Endothelial cell of umbilical vein (primary cell): ENCODE measurements around the gene RGS7. TPM values are rescaled to one million over a fixed set of nuclear protein-coding genes. Genes with fewer than 3 reads are reported as not detected.

Source experiments
- BruUV-seq: library from RNA; stranded (reverse); fragments of 400-500 nt; replicated peaks from 2 replicates; lab custom pipeline; 2021; lab: Mats Ljungman, UMichigan
- CTCF ChIA-PET: fragments of 300-600, 350-600 bp; sonication (Branson Sonifier 250); formaldehyde crosslinking; loops from one replicate; lab custom pipeline; 2021; ENCODE audit warnings: antibody characterized with exemption, inconsistent platforms; lab: Charles Lee
- POLR2A ChIA-PET: fragments of 300-600, 350-600 bp; sonication (Branson Sonifier 250); formaldehyde crosslinking; loops from one replicate; lab custom pipeline; 2021; ENCODE audit warnings: antibody characterized with exemption, inconsistent platforms; lab: Charles Lee
- DNase-seq: peaks from one replicate; pipeline ENCODE4 v3.0.0-alpha.2; 2011; ENCODE audit warnings: low read depth, low spot score
- FAIRE-seq: peaks from 2 replicates; lab custom pipeline; 2011; peaks lifted over from hg19 to GRCh38; lab: Jason Lieb, UNC
- H2AFZ ChIP-seq: 2 replicates; pipeline ENCODE4 v1.6.0; 2012; ENCODE audit warnings: low read depth, low read length, control low read depth, inconsistent platforms
- H3K27ac ChIP-seq: 2 replicates; pipeline ENCODE4 v1.5.1; 2011; ENCODE audit warnings: low read depth, mild to moderate bottlenecking, control low read depth, low read length, moderate library complexity; ENCODE audit not compliant: insufficient read depth
- H3K27me3 ChIP-seq, 2 experiments: 2 replicates each; pipeline versions ENCODE4 v1.6.0 to v1.6.1; 2011; ENCODE audit warnings: low read length in 2 of 2, mixed read lengths in 1 of 2; ENCODE audit not compliant: control insufficient read depth in 2 of 2, insufficient read depth in 2 of 2
- H3K36me3 ChIP-seq, 2 experiments: 2 replicates in 1 of 2; 3 replicates in 1 of 2; pipeline ENCODE4 v1.5.1; 2011; ENCODE audit warnings: low read length in 2 of 2, mild to moderate bottlenecking in 1 of 2, moderate library complexity in 1 of 2; ENCODE audit not compliant: control insufficient read depth in 2 of 2, insufficient read depth in 2 of 2; ENCODE audit errors: extremely low read depth in 1 of 2
- H3K4me1 ChIP-seq: 3 replicates; pipeline ENCODE4 v1.5.1; 2011; ENCODE audit warnings: mild to moderate bottlenecking, low read length; ENCODE audit not compliant: control insufficient read depth, insufficient read depth; ENCODE audit errors: extremely low read depth
- H3K4me2 ChIP-seq: 2 replicates; pipeline ENCODE4 v1.6.1; 2011; ENCODE audit warnings: low read length, control low read depth, mixed read lengths; ENCODE audit not compliant: insufficient read depth
- H3K4me3 ChIP-seq, 3 experiments: fragments of 200-600 bp in 1 of 3; sonication (generic), shearing (Covaris generic) in 1 of 3; replicated peaks in 1 of 3; 2 replicates each; pipeline ENCODE4 v1.5.1; 2011 to 2016; ENCODE audit warnings: control low read depth in 3 of 3, low read length in 3 of 3, mild to moderate bottlenecking in 2 of 3, inconsistent platforms in 1 of 3, low read depth in 1 of 3, moderate library complexity in 1 of 3; ENCODE audit not compliant: insufficient read depth in 1 of 3
- H3K79me2 ChIP-seq: 2 replicates; pipeline ENCODE4 v1.6.0; 2012; ENCODE audit warnings: low read length, inconsistent platforms; ENCODE audit not compliant: control insufficient read depth, insufficient read depth
- H3K9ac ChIP-seq: replicated peaks from 2 replicates; pipeline ENCODE3; 2011; ENCODE audit warnings: low read length, control low read depth; ENCODE audit not compliant: insufficient read depth; ENCODE audit errors: extremely low read depth
- H3K9me1 ChIP-seq: replicated peaks from 3 replicates; pipeline ENCODE4 v1.6.0; 2011; ENCODE audit warnings: mild to moderate bottlenecking, low read length; ENCODE audit not compliant: control insufficient read depth, insufficient read depth; ENCODE audit errors: extremely low read depth
- H3K9me3 ChIP-seq: replicated peaks from 2 replicates; pipeline ENCODE4 v1.5.1; 2012; ENCODE audit warnings: low read length, inconsistent platforms; ENCODE audit not compliant: control insufficient read depth, insufficient read depth
- H4K20me1 ChIP-seq: replicated peaks from 2 replicates; pipeline ENCODE3; 2011; ENCODE audit warnings: mild to moderate bottlenecking, low read length; ENCODE audit not compliant: control insufficient read depth, insufficient read depth; ENCODE audit errors: extremely low read depth
- EZH2 ChIP-seq: IDR thresholded peaks from 2 replicates; pipeline ENCODE4 v1.6.1; 2012; ENCODE audit warnings: borderline replicate concordance, low read depth, mild to moderate bottlenecking, moderate library complexity, low read length, inconsistent platforms; ENCODE audit not compliant: severe bottlenecking
- FOS ChIP-seq: IDR thresholded peaks from 2 replicates; pipeline ENCODE4 v1.6.1; 2011; ENCODE audit warnings: mild to moderate bottlenecking, low read length, moderate library complexity, borderline replicate concordance; ENCODE audit not compliant: insufficient read depth
- GATA2 ChIP-seq: IDR thresholded peaks from 2 replicates; pipeline ENCODE4 v1.7.0; 2011; ENCODE audit warnings: low read depth, mild to moderate bottlenecking, moderate library complexity, mixed read lengths, low read length; ENCODE audit not compliant: insufficient read length, insufficient read depth
- JUN ChIP-seq: IDR thresholded peaks from 2 replicates; pipeline ENCODE4 v1.6.1; 2011; ENCODE audit warnings: borderline replicate concordance, low read depth; ENCODE audit not compliant: insufficient read length, insufficient read depth
- MYC ChIP-seq: IDR thresholded peaks from one replicate; pipeline ENCODE4 v1.6.1; 2011; ENCODE audit warnings: mild to moderate bottlenecking, low read depth, low read length
- POLR2A ChIP-seq: IDR thresholded peaks from 2 replicates; pipeline ENCODE4 v1.6.1; 2012; ENCODE audit warnings: low read depth, mild to moderate bottlenecking, control low read depth, low read length
- POLR2AphosphoS5 ChIP-seq: IDR thresholded peaks from 2 replicates; pipeline ENCODE4 v1.6.1; 2012; ENCODE audit warnings: low read depth, mild to moderate bottlenecking, control low read depth, low read length, moderate library complexity; ENCODE audit not compliant: insufficient read depth
- dilution Hi-C: fragments of 300-500 bp; cut with MboI; formaldehyde crosslinking; loops from one replicate; pipeline ENCODE4 v1.15.0; 2019; ENCODE audit warnings: low sequenced_read_pairs; ENCODE audit not compliant: extremely low pct_ligation_motif_present
- intact Hi-C: fragments of 100-400 bp; cut with micrococcal nuclease; formaldehyde crosslinking; loops from one replicate; pipeline ENCODE4 v1.10.0; 2022
- polyA plus RNA-seq, 4 experiments: library from polyadenylated mRNA; depleted of rRNA in 3 of 4; stranded (reverse) in 3 of 4; unstranded in 1 of 4; fragments of >200 nt; gene quantifications; 2 replicates each; pipeline versions ENCODE4 v1.2.1 to v1.2.3, GENCODE V29; 2011 to 2012; ENCODE audit warnings: missing spikeins in 1 of 4
- total RNA-seq: library from RNA; stranded (reverse); gene quantifications from 2 replicates; pipeline ENCODE4 v1.2.3, GENCODE V29; 2021
- TF ChIP-seq, protein P1 (sequence below): IDR thresholded peaks from 2 replicates; pipeline ENCODE4 v1.6.1; 2011; ENCODE audit not compliant: insufficient read depth, insufficient read length
- TF ChIP-seq, protein P2 (sequence below), 2 donors: IDR thresholded peaks; 1 replicate in 1 of 2; 2 replicates in 1 of 2; pipeline ENCODE4 v1.5.1; 2011; ENCODE audit warnings: low read length in 2 of 2, mild to moderate bottlenecking in 2 of 2, moderate library complexity in 2 of 2, control low read depth in 1 of 2, inconsistent platforms in 1 of 2, low read depth in 1 of 2; ENCODE audit not compliant: insufficient read depth in 1 of 2; ENCODE audit errors: extremely low read depth in 1 of 2

The RGS7 gene
- total and polyA plus RNA-seq, 2 donors (not counting 3 experiments of a cell fraction or from before 2014, with no cell fraction given) = 0.43 to 0.44 TPM

DNA sequence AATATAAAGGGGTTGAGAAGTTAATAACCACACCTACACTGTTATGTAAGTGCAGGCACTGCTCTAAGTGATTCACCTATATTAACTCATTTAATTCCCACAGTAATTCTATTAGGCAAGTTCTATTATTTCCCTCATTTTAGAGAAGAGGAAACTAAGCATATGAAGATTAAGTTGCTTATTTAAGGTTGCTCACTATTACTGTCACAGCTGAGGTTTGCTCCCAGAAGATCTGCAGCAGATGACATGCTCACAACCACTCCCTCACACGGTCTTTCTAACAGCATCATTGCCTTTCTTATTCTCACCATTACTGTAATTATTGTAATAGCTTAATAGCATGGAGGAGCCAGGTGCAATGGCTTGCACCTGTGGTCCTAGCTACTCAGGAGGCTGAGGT lies 548.6 kb downstream of the RGS7 start:
- Histone ChIP-seq H3K9me1 (no peaks in the 10 kb centered on the region), H3K9me3 (no peaks in the 10 kb centered on the region), H4K20me1 (no peaks in the 10 kb centered on the region), H3K27ac (no peak overlapping the region), H2AFZ (no peak overlapping the region), H3K4me3 (no peak overlapping the region), H3K4me2 (no peak overlapping the region), H3K4me1 (peaks cover 13% of the 10 kb centered on the region), H3K27me3 (no peaks in the 10 kb centered on the region), H3K9ac (no peak overlapping the region), H3K36me3 (no peaks in the 10 kb centered on the region), H3K79me2 (no peaks in the 10 kb centered on the region)
- intact Hi-C loops (no loop called here), dilution Hi-C loops (no loop called here)
- no peak for FAIRE-seq
- CTCF ChIA-PET = no interaction called here
- DNase-seq = no peak
- BruUV-seq = no TSS peak
- POLR2A ChIA-PET = no interaction called here
- no peak for TF ChIP-seq MYC
- no peak for TF ChIP-seq JUN

DNA sequence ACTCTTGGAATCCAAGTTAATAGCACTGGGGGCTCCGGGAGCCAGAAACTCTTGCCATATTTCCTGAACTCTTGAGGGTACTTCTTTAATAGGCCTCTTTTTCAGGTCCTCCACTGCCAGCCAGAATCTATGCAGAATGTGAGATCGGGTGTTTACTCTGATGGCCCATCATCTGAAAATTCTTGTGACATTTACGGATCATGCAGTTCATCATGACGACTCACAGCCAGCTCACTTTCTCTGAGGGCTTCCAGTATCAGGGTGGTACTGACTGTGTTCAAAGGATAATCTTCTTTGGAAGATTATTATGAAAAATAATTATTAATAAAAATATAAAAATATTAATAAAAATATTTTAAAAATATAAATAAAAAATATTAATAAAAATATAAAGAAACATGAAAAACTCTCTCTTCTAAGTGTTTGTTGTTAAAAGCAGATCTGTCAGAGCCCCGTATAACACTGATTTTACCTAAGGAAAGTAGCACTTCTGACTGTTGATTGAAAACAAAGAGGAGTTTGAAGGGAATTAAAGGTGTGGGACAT lies 550.7 kb downstream of the RGS7 start:
- Histone ChIP-seq H3K27me3 (no peaks in the 10 kb centered on the region), H3K9me3 (no peaks in the 10 kb centered on the region), H3K79me2 (no peaks in the 10 kb centered on the region), H3K36me3 (no peaks in the 10 kb centered on the region), H3K4me1 (peaks cover 24% of the 10 kb centered on the region), H3K9me1 (no peaks in the 10 kb centered on the region), H3K27ac (no peak overlapping the region), H3K4me2 (no peak overlapping the region), H3K4me3 (no peak overlapping the region), H3K9ac (no peak overlapping the region), H2AFZ (no peak overlapping the region), H4K20me1 (no peaks in the 10 kb centered on the region)
- FAIRE-seq = no peak
- TF ChIP-seq FOS (no peak), EZH2 (no peak), MYC (no peak), POLR2AphosphoS5 (no peak), JUN (no peak), POLR2A (no peak), GATA2 (no peak)
- TF ChIP-seq, protein P1, sequence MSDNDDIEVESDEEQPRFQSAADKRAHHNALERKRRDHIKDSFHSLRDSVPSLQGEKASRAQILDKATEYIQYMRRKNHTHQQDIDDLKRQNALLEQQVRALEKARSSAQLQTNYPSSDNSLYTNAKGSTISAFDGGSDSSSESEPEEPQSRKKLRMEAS = no peak
- TF ChIP-seq, protein P2, sequence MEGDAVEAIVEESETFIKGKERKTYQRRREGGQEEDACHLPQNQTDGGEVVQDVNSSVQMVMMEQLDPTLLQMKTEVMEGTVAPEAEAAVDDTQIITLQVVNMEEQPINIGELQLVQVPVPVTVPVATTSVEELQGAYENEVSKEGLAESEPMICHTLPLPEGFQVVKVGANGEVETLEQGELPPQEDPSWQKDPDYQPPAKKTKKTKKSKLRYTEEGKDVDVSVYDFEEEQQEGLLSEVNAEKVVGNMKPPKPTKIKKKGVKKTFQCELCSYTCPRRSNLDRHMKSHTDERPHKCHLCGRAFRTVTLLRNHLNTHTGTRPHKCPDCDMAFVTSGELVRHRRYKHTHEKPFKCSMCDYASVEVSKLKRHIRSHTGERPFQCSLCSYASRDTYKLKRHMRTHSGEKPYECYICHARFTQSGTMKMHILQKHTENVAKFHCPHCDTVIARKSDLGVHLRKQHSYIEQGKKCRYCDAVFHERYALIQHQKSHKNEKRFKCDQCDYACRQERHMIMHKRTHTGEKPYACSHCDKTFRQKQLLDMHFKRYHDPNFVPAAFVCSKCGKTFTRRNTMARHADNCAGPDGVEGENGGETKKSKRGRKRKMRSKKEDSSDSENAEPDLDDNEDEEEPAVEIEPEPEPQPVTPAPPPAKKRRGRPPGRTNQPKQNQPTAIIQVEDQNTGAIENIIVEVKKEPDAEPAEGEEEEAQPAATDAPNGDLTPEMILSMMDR (IDR thresholded peaks at IDR 0.05; ENCODE audit: extremely low read depth in 1 of 2, insufficient read depth in 1 of 2, low read depth in 1 of 2, low read length in 2 of 2) = no peak
- ChIA-PET CTCF (no interaction called here), POLR2A (no interaction called here)
- BruUV-seq = no TSS peak
- no peak for DNase-seq
- intact Hi-C loops = no loop called here
- dilution Hi-C loops = no loop called here
